IMR-90 (cell line): ENCODE results near the gene IYD. TPM values are rescaled to one million over a fixed set of nuclear protein-coding genes. Genes with fewer than 3 reads are reported as not detected.

Experiments
- ATAC-seq: fragments of 200-7000 bp; cut with Tn5 transposase; 2 replicates; pipeline ENCODE4 v1.9.1; 2020; ENCODE audit warnings: low read depth, mild to moderate bottlenecking, moderate library complexity
- BruUV-seq: library from RNA; stranded (reverse); fragments of 400-500 nt; replicated peaks from 2 replicates; lab custom pipeline; 2021; lab: Mats Ljungman, UMichigan
- CTCF ChIA-PET: fragments of 300-600 bp; formaldehyde crosslinking; extraction: SDS; loops from one replicate; lab custom pipeline; 2021; ENCODE audit warnings: antibody characterized with exemption; lab: Yijun Ruan, JAX
- POLR2A ChIA-PET: fragments of 300-600 bp; sonication (Branson Sonifier 250); formaldehyde crosslinking; loops from one replicate; lab custom pipeline; 2022; ENCODE audit warnings: antibody characterized with exemption; ENCODE audit not compliant: unreplicated experiment; lab: Charles Lee
- DNase-seq: peaks from one replicate; pipeline ENCODE4 v3.0.0; 2013
- H2AFZ ChIP-seq: replicated peaks from 2 replicates; pipeline ENCODE3; 2013; ENCODE audit warnings: low read length, mild to moderate bottlenecking; ENCODE audit not compliant: poor library complexity
- H2AK5ac ChIP-seq: 2 replicates; pipeline ENCODE4 v1.6.1; 2013; ENCODE audit warnings: low read depth, low read length, inconsistent platforms
- H2AK9ac ChIP-seq: replicated peaks from 2 replicates; pipeline ENCODE3; 2013; ENCODE audit warnings: mild to moderate bottlenecking, low read depth, low read length, moderate library complexity; ENCODE audit not compliant: poor library complexity
- H2BK120ac ChIP-seq: 2 replicates; pipeline ENCODE4 v1.6.1; 2013; ENCODE audit warnings: low read depth, low read length, inconsistent platforms
- H2BK15ac ChIP-seq: 3 replicates; pipeline ENCODE4 v1.6.1; 2013; ENCODE audit warnings: low read depth, low read length, inconsistent platforms
- H2BK20ac ChIP-seq: 2 replicates; pipeline ENCODE4 v1.6.1; 2013; ENCODE audit warnings: low read depth, mild to moderate bottlenecking, inconsistent platforms, low read length, moderate library complexity
- H2BK5ac ChIP-seq: 2 replicates; pipeline ENCODE4 v1.6.1; 2013; ENCODE audit warnings: mild to moderate bottlenecking, low read depth, low read length, inconsistent platforms; ENCODE audit not compliant: poor library complexity, severe bottlenecking
- H3K14ac ChIP-seq: replicated peaks from 2 replicates; pipeline ENCODE4 v1.6.1; 2013; ENCODE audit warnings: low read depth, low read length, inconsistent platforms
- H3K18ac ChIP-seq: 2 replicates; pipeline ENCODE4 v1.6.1; 2013; ENCODE audit warnings: low read depth, low read length, control low read depth
- H3K23ac ChIP-seq: 2 replicates; pipeline ENCODE4 v1.6.1; 2013; ENCODE audit warnings: low read depth, low read length, inconsistent platforms
- H3K27ac ChIP-seq: 2 replicates; pipeline ENCODE4 v1.5.1; 2013; ENCODE audit warnings: mild to moderate bottlenecking, control low read depth, low read length; ENCODE audit not compliant: insufficient read depth
- H3K27me3 ChIP-seq: 2 replicates; pipeline ENCODE4 v1.6.1; 2013; ENCODE audit warnings: low read length; ENCODE audit not compliant: control insufficient read depth, insufficient read depth
- H3K36me3 ChIP-seq: 2 replicates; pipeline ENCODE4 v1.6.1; 2013; ENCODE audit warnings: low read length, mixed read lengths; ENCODE audit not compliant: control insufficient read depth, insufficient read depth
- H3K4ac ChIP-seq: 2 replicates; pipeline ENCODE4 v1.6.1; 2013; ENCODE audit warnings: low read depth, low read length, inconsistent platforms
- H3K4me1 ChIP-seq: 2 replicates; pipeline ENCODE4 v1.6.1; 2013; ENCODE audit warnings: low read length, mixed read lengths; ENCODE audit not compliant: control insufficient read depth, insufficient read depth
- H3K4me2 ChIP-seq: 2 replicates; pipeline ENCODE4 v1.6.1; 2013; ENCODE audit warnings: low read depth, mild to moderate bottlenecking, control low read depth, low read length, moderate library complexity
- H3K4me3 ChIP-seq: 2 replicates; pipeline ENCODE4 v1.5.1; 2013; ENCODE audit warnings: low read depth, mild to moderate bottlenecking, control low read depth, low read length, moderate library complexity; ENCODE audit not compliant: insufficient read depth
- H3K56ac ChIP-seq: 2 replicates; pipeline ENCODE4 v1.6.1; 2013; ENCODE audit warnings: low read length, inconsistent platforms; ENCODE audit not compliant: insufficient read depth; ENCODE audit errors: extremely low read depth
- H3K79me1 ChIP-seq, 2 experiments: 2 replicates each; pipeline ENCODE4 v1.6.1; 2013; ENCODE audit warnings: low read length in 2 of 2, inconsistent platforms in 1 of 2, low read depth in 1 of 2
- H3K9ac ChIP-seq: 2 replicates; pipeline ENCODE4 v1.6.1; 2013; ENCODE audit warnings: low read depth, low read length, control low read depth
- H3K9me1 ChIP-seq: 2 replicates; pipeline ENCODE4 v1.6.1; 2013; ENCODE audit warnings: low read length, inconsistent platforms; ENCODE audit not compliant: insufficient read depth
- H3K9me3 ChIP-seq: 2 replicates; pipeline ENCODE4 v1.6.1; 2013; ENCODE audit warnings: low read length; ENCODE audit not compliant: control insufficient read depth, insufficient read depth
- H4K20me1 ChIP-seq: 2 replicates; pipeline ENCODE4 v1.6.1; 2013; ENCODE audit warnings: low read length, inconsistent platforms; ENCODE audit not compliant: insufficient read depth
- H4K5ac ChIP-seq: 2 replicates; pipeline ENCODE4 v1.6.1; 2013; ENCODE audit warnings: mild to moderate bottlenecking, low read depth, low read length, control low read depth
- H4K8ac ChIP-seq, 2 experiments: 2 replicates each; pipeline ENCODE4 v1.6.1; 2013; ENCODE audit warnings: low read depth in 2 of 2, low read length in 2 of 2, control low read depth in 1 of 2, inconsistent platforms in 1 of 2
- H4K91ac ChIP-seq: 2 replicates; pipeline ENCODE4 v1.6.1; 2013; ENCODE audit warnings: low read depth, low read length, inconsistent platforms; ENCODE audit not compliant: insufficient read depth
- BHLHE40 ChIP-seq: fragments of 150-350 bp; IDR thresholded peaks from 2 replicates; pipeline ENCODE4 v1.6.1; 2016; ENCODE audit warnings: mild to moderate bottlenecking, low read depth, low read length
- CEBPB ChIP-seq: IDR thresholded peaks from 2 replicates; pipeline ENCODE4 v1.6.1; 2012; ENCODE audit warnings: low read depth, low read length, improper control_type of control experiment
- CHD1 ChIP-seq: IDR thresholded peaks from 2 replicates; pipeline ENCODE4 v1.6.1; 2012; ENCODE audit warnings: low read depth, low read length, improper control_type of control experiment
- FOS ChIP-seq: fragments of 150-350 bp; IDR thresholded peaks from 2 replicates; pipeline ENCODE4 v1.6.1; 2016; ENCODE audit warnings: low read depth, low read length
- MAFK ChIP-seq: IDR thresholded peaks from 2 replicates; pipeline ENCODE4 v1.6.1; 2012; ENCODE audit warnings: low read depth, low read length, improper control_type of control experiment
- MAZ ChIP-seq: IDR thresholded peaks from 2 replicates; pipeline ENCODE4 v1.6.1; 2012; ENCODE audit warnings: low read depth, mild to moderate bottlenecking, low read length, improper control_type of control experiment, moderate library complexity, borderline replicate concordance
- MXI1 ChIP-seq: IDR thresholded peaks from 2 replicates; pipeline ENCODE4 v1.6.1; 2012; ENCODE audit warnings: low read depth, mild to moderate bottlenecking, low read length, moderate library complexity, borderline replicate concordance
- NFE2L2 ChIP-seq: fragments of 150-350 bp; IDR thresholded peaks from 2 replicates; pipeline ENCODE4 v1.6.1; 2016; ENCODE audit warnings: low read depth, mild to moderate bottlenecking, low read length
- POLR2A ChIP-seq: IDR thresholded peaks from 2 replicates; pipeline ENCODE4 v1.6.1; 2012; ENCODE audit warnings: mild to moderate bottlenecking, low read depth, low read length
- RAD21 ChIP-seq: IDR thresholded peaks from 2 replicates; pipeline ENCODE4 v1.6.1; 2012; ENCODE audit warnings: low read length, improper control_type of control experiment
- RCOR1 ChIP-seq: IDR thresholded peaks from 2 replicates; pipeline ENCODE4 v1.6.1; 2012; ENCODE audit warnings: mild to moderate bottlenecking, low read length, improper control_type of control experiment; ENCODE audit not compliant: insufficient replicate concordance
- RFX5 ChIP-seq: IDR thresholded peaks from 2 replicates; pipeline ENCODE4 v1.8.0; 2012; ENCODE audit warnings: low read depth, mild to moderate bottlenecking, low read length, moderate library complexity
- SMC3 ChIP-seq: fragments of 150-350 bp; IDR thresholded peaks from 2 replicates; pipeline ENCODE4 v1.6.1; 2016; ENCODE audit warnings: low read depth, mild to moderate bottlenecking, antibody characterized with exemption, low read length, moderate library complexity
- WGBS, 2 experiments: methylation state at CpG; one replicate each; pipeline versions ENCODE4 v1.1.5 to v1.1.7; 2013; ENCODE audit warnings: missing lambda C conversion rate in 2 of 2; ENCODE audit not compliant: insufficient read length in 1 of 2; ENCODE audit errors: extremely low coverage in 2 of 2; 5-methylcytosine and 5-hydroxymethylcytosine counted together
- dilution Hi-C: fragments of 300-500 bp; cut with HindIII; formaldehyde crosslinking; loops from one replicate; pipeline ENCODE4 v1.14.3; 2018; ENCODE audit warnings: low sequenced_read_pairs; ENCODE audit not compliant: unreplicated experiment
- in situ Hi-C: fragments of 300-500 bp; cut with MboI; formaldehyde crosslinking; loops from 3 replicates; pipeline ENCODE4 v1.14.3; 2019; ENCODE audit warnings: low sequenced_read_pairs, inconsistent platforms, mixed read lengths
- intact Hi-C: fragments of 100-400 bp; cut with micrococcal nuclease; formaldehyde crosslinking; loops from 2 replicates; pipeline ENCODE4 v1.10.0; 2022
- polyA plus RNA-seq, 3 experiments: library from polyadenylated mRNA; depleted of rRNA; stranded (reverse); fragments of >200 nt; gene quantifications; 2 replicates each; pipeline ENCODE4 v1.2.3, GENCODE V29; 2012; ENCODE audit warnings: low replicate concordance in 1 of 3
- total RNA-seq: library from RNA; depleted of rRNA; stranded (reverse); fragments of >200 nt; gene quantifications from 2 replicates; pipeline ENCODE4 v1.2.3, GENCODE V29; 2012
- TF ChIP-seq, protein P1 (sequence below): fragments of 150-350 bp; IDR thresholded peaks from 2 replicates; pipeline ENCODE4 v1.6.1; 2017; ENCODE audit warnings: mild to moderate bottlenecking, antibody characterized with exemption, low read length, low read depth
- TF ChIP-seq, protein P2 (sequence below): fragments of 150-350 bp; IDR thresholded peaks from 2 replicates; pipeline ENCODE4 v1.6.1; 2016; ENCODE audit warnings: low read depth, mild to moderate bottlenecking, low read length, moderate library complexity, borderline replicate concordance
- TF ChIP-seq, protein P3 (sequence below): conservative IDR thresholded peaks from 2 replicates; pipeline ENCODE4 v1.5.1; 2012; ENCODE audit warnings: mild to moderate bottlenecking, low read depth, low read length, improper control_type of control experiment

Gene IYD
- total and polyA plus RNA-seq, 2 of the 4 experiments (the other 2 are of a cell fraction) = not detected

DNA sequence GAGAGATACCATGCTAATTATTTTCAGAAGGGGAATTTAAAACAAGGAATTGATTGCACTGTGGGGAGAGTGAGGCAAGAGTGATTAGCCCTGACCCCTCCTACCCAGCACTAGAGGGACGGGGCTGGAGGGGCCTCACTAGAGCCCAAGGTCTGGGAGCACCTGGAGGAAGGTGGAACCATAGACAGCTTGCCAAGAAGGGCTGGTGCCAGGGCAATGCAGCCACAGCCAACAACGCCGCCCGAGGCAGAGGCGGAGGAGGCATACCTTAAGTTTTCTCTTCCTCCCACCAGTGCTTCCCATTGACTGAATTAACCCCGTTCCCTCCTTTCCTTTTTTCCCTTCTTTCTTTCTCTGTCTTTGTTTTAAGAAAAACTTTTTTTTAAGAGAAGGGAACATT, 40.0 kb downstream of the IYD start:
- Histone ChIP-seq H2BK20ac (no peak overlapping the region), H3K23ac (no peak overlapping the region), H3K4me3 (no peak overlapping the region), H3K14ac (no peak overlapping the region), H3K18ac (no peak overlapping the region), H3K4ac (no peak overlapping the region), H2BK5ac (no peak overlapping the region), H2BK15ac (no peak overlapping the region), H3K9me1 (no peaks in the 10 kb centered on the region), H2AK5ac (no peak overlapping the region), H3K4me1 (no peaks in the 10 kb centered on the region; the same call in 1 of the 2 replicates), H3K56ac (no peak overlapping the region), H4K20me1 (no peaks in the 10 kb centered on the region), H3K27me3 (no peaks in the 10 kb centered on the region), H3K79me1 (no peaks in the 10 kb centered on the region), H3K36me3 (no peaks in the 10 kb centered on the region), H4K5ac (no peak overlapping the region), H3K27ac (no peak overlapping the region), H3K9me3 (no peaks in the 10 kb centered on the region), H2AK9ac (no peak overlapping the region), H2BK120ac (no peak overlapping the region), H4K91ac (no peak overlapping the region), H3K9ac (no peak overlapping the region), H4K8ac (no peak overlapping the region), H3K4me2 (no peak overlapping the region), H2AFZ (no peak overlapping the region)
- TF ChIP-seq MXI1 (no peak), RCOR1 (no peak), MAFK (no peak), CEBPB (no peak), RAD21 (no peak), SMC3 (no peak), POLR2A (no peak), BHLHE40 (no peak), NFE2L2 (no peak), CHD1 (no peak), RFX5 (no peak), FOS (no peak), MAZ (no peak)
- TF ChIP-seq, protein P1, sequence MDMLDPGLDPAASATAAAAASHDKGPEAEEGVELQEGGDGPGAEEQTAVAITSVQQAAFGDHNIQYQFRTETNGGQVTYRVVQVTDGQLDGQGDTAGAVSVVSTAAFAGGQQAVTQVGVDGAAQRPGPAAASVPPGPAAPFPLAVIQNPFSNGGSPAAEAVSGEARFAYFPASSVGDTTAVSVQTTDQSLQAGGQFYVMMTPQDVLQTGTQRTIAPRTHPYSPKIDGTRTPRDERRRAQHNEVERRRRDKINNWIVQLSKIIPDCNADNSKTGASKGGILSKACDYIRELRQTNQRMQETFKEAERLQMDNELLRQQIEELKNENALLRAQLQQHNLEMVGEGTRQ = no peak
- TF ChIP-seq, protein P2, sequence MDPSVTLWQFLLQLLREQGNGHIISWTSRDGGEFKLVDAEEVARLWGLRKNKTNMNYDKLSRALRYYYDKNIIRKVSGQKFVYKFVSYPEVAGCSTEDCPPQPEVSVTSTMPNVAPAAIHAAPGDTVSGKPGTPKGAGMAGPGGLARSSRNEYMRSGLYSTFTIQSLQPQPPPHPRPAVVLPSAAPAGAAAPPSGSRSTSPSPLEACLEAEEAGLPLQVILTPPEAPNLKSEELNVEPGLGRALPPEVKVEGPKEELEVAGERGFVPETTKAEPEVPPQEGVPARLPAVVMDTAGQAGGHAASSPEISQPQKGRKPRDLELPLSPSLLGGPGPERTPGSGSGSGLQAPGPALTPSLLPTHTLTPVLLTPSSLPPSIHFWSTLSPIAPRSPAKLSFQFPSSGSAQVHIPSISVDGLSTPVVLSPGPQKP = no peak
- TF ChIP-seq, protein P3, sequence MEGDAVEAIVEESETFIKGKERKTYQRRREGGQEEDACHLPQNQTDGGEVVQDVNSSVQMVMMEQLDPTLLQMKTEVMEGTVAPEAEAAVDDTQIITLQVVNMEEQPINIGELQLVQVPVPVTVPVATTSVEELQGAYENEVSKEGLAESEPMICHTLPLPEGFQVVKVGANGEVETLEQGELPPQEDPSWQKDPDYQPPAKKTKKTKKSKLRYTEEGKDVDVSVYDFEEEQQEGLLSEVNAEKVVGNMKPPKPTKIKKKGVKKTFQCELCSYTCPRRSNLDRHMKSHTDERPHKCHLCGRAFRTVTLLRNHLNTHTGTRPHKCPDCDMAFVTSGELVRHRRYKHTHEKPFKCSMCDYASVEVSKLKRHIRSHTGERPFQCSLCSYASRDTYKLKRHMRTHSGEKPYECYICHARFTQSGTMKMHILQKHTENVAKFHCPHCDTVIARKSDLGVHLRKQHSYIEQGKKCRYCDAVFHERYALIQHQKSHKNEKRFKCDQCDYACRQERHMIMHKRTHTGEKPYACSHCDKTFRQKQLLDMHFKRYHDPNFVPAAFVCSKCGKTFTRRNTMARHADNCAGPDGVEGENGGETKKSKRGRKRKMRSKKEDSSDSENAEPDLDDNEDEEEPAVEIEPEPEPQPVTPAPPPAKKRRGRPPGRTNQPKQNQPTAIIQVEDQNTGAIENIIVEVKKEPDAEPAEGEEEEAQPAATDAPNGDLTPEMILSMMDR = no peak
- in situ Hi-C loops (loop anchor here (25.0 kb wide), 1 partner anchor 928 kb away; no protein-coding TSS in a partner anchor), intact Hi-C loops (no loop called here), dilution Hi-C loops (no loop called here)
- DNase-seq (no peak), ATAC-seq (no peak)
- ChIA-PET CTCF (no interaction called here), POLR2A (no interaction called here)
- BruUV-seq = no TSS peak
- no CpG with 5 or more reads among the region's 6 CpGs for WGBS, 2 experiments
